BJ (cell line): ENCODE results near the gene PEDS1. TPM values are rescaled to one million over a fixed set of nuclear protein-coding genes. Genes with fewer than 3 reads are reported as not detected.

Experiments used
- CTCF ChIA-PET: fragments of 350-600 bp; formaldehyde crosslinking; extraction: SDS; loops from one replicate; lab custom pipeline; 2021; ENCODE audit warnings: antibody characterized with exemption, inconsistent platforms; lab: Yijun Ruan, JAX
- POLR2A ChIA-PET: fragments of 300-600 bp; sonication (Branson Sonifier 250); formaldehyde crosslinking; extraction: SDS; loops from one replicate; lab custom pipeline; 2021; ENCODE audit warnings: antibody characterized with exemption; lab: Charles Lee
- DNase-seq: peaks from one replicate; pipeline ENCODE4 v3.0.0-alpha.2; 2011; ENCODE audit warnings: low read depth
- H3K27me3 ChIP-seq: 2 replicates; pipeline ENCODE4 v1.6.0; 2011; ENCODE audit warnings: low read length; ENCODE audit not compliant: control insufficient read depth, insufficient read depth
- H3K36me3 ChIP-seq: 2 replicates; pipeline ENCODE4 v1.5.1; 2011; ENCODE audit warnings: low read length; ENCODE audit not compliant: control insufficient read depth, insufficient read depth
- H3K4me3 ChIP-seq: 2 replicates; pipeline ENCODE4 v1.5.1; 2011; ENCODE audit warnings: low read depth, mild to moderate bottlenecking, control low read depth, low read length
- CTCF ChIP-seq: IDR thresholded peaks from 2 replicates; pipeline ENCODE4 v1.5.1; 2011; ENCODE audit warnings: low read depth, mild to moderate bottlenecking, control low read depth, inconsistent platforms, low read length, moderate library complexity; ENCODE audit not compliant: insufficient read depth
- polyA plus RNA-seq: library from polyadenylated mRNA; depleted of rRNA; stranded (reverse); fragments of >200 nt; gene quantifications from 2 replicates; pipeline ENCODE4 v1.2.3, GENCODE V29; 2011

PEDS1 gene
- polyA plus RNA-seq, 1 experiment = 52.3 TPM

GRCh38 chr20:50146214-50146613, 7.3 kb downstream of the PEDS1 start:
- DNase-seq = no peak
- TF ChIP-seq CTCF = no peak
- CTCF ChIA-PET = interaction anchor here (1.3 kb wide), 1 partner anchor 61 kb away, joined by 3 read pairs; no protein-coding TSS in a partner anchor
- POLR2A ChIA-PET = no interaction called here
- peaks cover 19% of the 10 kb centered on the region for H3K36me3 ChIP-seq
- H3K27me3 ChIP-seq = no peaks in the 10 kb centered on the region
- no peak overlapping the region for H3K4me3 ChIP-seq

- CTCF ChIA-PET = interaction anchor here (1.2 to 1.7 kb wide), 4 partner anchors 9 to 24 kb away, joined by 3 to 6 read pairs (median 4); no protein-coding TSS in a partner anchor
- POLR2A ChIA-PET = no interaction called here
Measured at GRCh38 chr20:50145566-50145965, 8.0 kb downstream of the PEDS1 start.

GRCh38 chr20:50144362-50144761, 9.2 kb downstream of the PEDS1 start:
- TF ChIP-seq CTCF = no peak
- Histone ChIP-seq H3K36me3 (peaks cover 30% of the 10 kb centered on the region), H3K4me3 (no peak overlapping the region), H3K27me3 (no peaks in the 10 kb centered on the region)
- ChIA-PET POLR2A (interaction anchor here (1.3 kb wide), 1 partner anchor 9 kb away, joined by 16 read pairs; the partner anchor contains the start of gene PEDS1), CTCF (interaction anchor here (0.8 to 1.7 kb wide), 6 partner anchors 10 to 166 kb away, joined by 3 to 5 read pairs (median 4); no protein-coding TSS in a partner anchor)
- DNase-seq = peak; percentile 92

More at GRCh38 chr20:50145566-50145965, 8.0 kb downstream of the PEDS1 start:
- H3K36me3 ChIP-seq = peaks cover 24% of the 10 kb centered on the region
- H3K27me3 ChIP-seq = no peaks in the 10 kb centered on the region
- H3K4me3 ChIP-seq = no peak overlapping the region
- DNase-seq = no peak
- TF ChIP-seq CTCF = no peak

GRCh38 chr20:50142812-50143211, 10.7 kb downstream of the PEDS1 start:
- Histone ChIP-seq H3K4me3 (no peak overlapping the region), H3K27me3 (no peaks in the 10 kb centered on the region), H3K36me3 (peaks cover 27% of the 10 kb centered on the region)
- ChIA-PET CTCF (interaction anchor here (1.3 kb wide), 1 partner anchor 22 kb away, joined by 4 read pairs; no protein-coding TSS in a partner anchor), POLR2A (no interaction called here)
- no peak for DNase-seq
- no peak for TF ChIP-seq CTCF

GRCh38 chr20:50141811-50142561, 11.5 kb downstream of the PEDS1 start:
- ChIA-PET POLR2A (no interaction called here), CTCF (interaction anchor here (1.3 to 1.6 kb wide), 2 partner anchors 12 to 21 kb away, joined by 4 to 5 read pairs; partner anchors contain the start of gene PEDS1)
- Histone ChIP-seq H3K4me3 (no peak overlapping the region), H3K36me3 (peaks cover 27% of the 10 kb centered on the region), H3K27me3 (no peaks in the 10 kb centered on the region)
- DNase-seq = no peak
- no peak for TF ChIP-seq CTCF
